HTR-8/SVneo (cell line): ENCODE measurements around the gene NCKAP5.

Source experiments
- DNase-seq: peaks from one replicate; pipeline ENCODE4 v3.0.0; 2011; ENCODE audit warnings: low spot score, mixed read lengths; ENCODE audit not compliant: insufficient read length
- FAIRE-seq: peaks from 2 replicates; lab custom pipeline; 2011; peaks lifted over from hg19 to GRCh38; lab: Jason Lieb, UNC

The NCKAP5 gene

GRCh38 chr2:133080822-133081221 is 487.4 kb downstream of the NCKAP5 start:
- no peak for DNase-seq
- FAIRE-seq, result no peak

GRCh38 chr2:133078667-133079411 is 489.4 kb downstream of the NCKAP5 start:
- FAIRE-seq (no peak), DNase-seq (no peak)

GRCh38 chr2:133077269-133077822 is 490.9 kb downstream of the NCKAP5 start:
- FAIRE-seq, result no peak
- no peak for DNase-seq

- DNase-seq, result no peak
- FAIRE-seq, result no peak
Measured at GRCh38 chr2:133072837-133073694, 495.2 kb downstream of the NCKAP5 start.

GRCh38 chr2:133063775-133064174 is 504.5 kb downstream of the NCKAP5 start:
- FAIRE-seq, result no peak

GRCh38 chr2:133062931-133063665 is 505.2 kb downstream of the NCKAP5 start:
- no peak for DNase-seq
- FAIRE-seq, result no peak

More at GRCh38 chr2:133063775-133064174, 504.5 kb downstream of the NCKAP5 start:
- peak; percentile 23 for DNase-seq

- DNase-seq (no peak), FAIRE-seq (no peak)
Measured at GRCh38 chr2:133061874-133062593, 506.2 kb downstream of the NCKAP5 start.

GRCh38 chr2:133054297-133054696 is 514.0 kb downstream of the NCKAP5 start:
- DNase-seq, result no peak
- no peak for FAIRE-seq

GRCh38 chr2:133053541-133053940 is 514.7 kb downstream of the NCKAP5 start:
- FAIRE-seq, result no peak
- no peak for DNase-seq

GRCh38 chr2:133045787-133046186 is 522.5 kb downstream of the NCKAP5 start:
- FAIRE-seq, result peak; percentile 28
- DNase-seq, result no peak

- DNase-seq, result no peak
- FAIRE-seq, result no peak
Measured at GRCh38 chr2:133044556-133044955, 523.7 kb downstream of the NCKAP5 start.

- no peak for FAIRE-seq
- no peak for DNase-seq
Measured at GRCh38 chr2:133040170-133040569, 528.1 kb downstream of the NCKAP5 start.

- FAIRE-seq, result no peak
Measured at GRCh38 chr2:133039531-133039930, 528.7 kb downstream of the NCKAP5 start.

GRCh38 chr2:133026536-133027177 is 541.6 kb downstream of the NCKAP5 start:
- DNase-seq, result no peak
- FAIRE-seq, result no peak

More at GRCh38 chr2:133039531-133039930, 528.7 kb downstream of the NCKAP5 start:
- no peak for DNase-seq

GRCh38 chr2:133025004-133025403 is 543.3 kb downstream of the NCKAP5 start:
- no peak for FAIRE-seq
- no peak for DNase-seq

GRCh38 chr2:133012847-133013734 is 555.2 kb downstream of the NCKAP5 start:
- DNase-seq (no peak), FAIRE-seq (no peak)

GRCh38 chr2:133004623-133005022 is 563.6 kb downstream of the NCKAP5 start:
- DNase-seq (no peak), FAIRE-seq (no peak)

GRCh38 chr2:132999421-132999820 is 568.8 kb downstream of the NCKAP5 start:
- no peak for DNase-seq
- FAIRE-seq, result no peak
